Right kidney (tissue), 1 donor: ENCODE measurements around the gene COG3.

Experiments
- DNase-seq: peaks from one replicate; pipeline ENCODE4 v3.0.0-alpha.2; 2016

COG3 gene

GRCh38 chr13:45446181-45446580 is 18.6 kb upstream of the COG3 start:
- DNase-seq = no peak

- DNase-seq = no peak
Measured at GRCh38 chr13:45447050-45447661, 17.6 kb upstream of the COG3 start.

GRCh38 chr13:45448965-45449559 is 15.7 kb upstream of the COG3 start:
- no peak for DNase-seq

DNA sequence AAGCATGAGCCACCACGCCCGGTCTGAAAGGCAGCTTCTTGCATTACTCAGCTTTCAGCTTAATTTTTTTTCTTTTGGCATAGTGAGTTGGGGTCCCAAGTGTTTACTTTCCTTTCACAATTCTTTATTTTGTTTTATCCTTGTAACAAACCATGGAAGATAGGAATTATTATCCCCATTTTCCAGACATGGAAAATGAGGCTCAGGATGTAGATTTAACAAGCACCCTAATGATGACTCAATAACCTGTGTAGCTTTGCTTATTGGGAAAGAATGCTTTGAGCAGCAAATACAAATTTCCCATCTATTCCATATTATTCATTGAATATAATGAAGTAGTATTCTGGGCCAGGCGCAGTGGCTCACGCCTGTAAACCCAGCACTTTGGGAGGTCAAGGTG is 13.5 kb upstream of the COG3 start:
- no peak for DNase-seq

GRCh38 chr13:45454204-45454603 is 10.5 kb upstream of the COG3 start:
- DNase-seq = no peak

GRCh38 chr13:45456196-45456972 is 8.4 kb upstream of the COG3 start:
- no peak for DNase-seq

DNA sequence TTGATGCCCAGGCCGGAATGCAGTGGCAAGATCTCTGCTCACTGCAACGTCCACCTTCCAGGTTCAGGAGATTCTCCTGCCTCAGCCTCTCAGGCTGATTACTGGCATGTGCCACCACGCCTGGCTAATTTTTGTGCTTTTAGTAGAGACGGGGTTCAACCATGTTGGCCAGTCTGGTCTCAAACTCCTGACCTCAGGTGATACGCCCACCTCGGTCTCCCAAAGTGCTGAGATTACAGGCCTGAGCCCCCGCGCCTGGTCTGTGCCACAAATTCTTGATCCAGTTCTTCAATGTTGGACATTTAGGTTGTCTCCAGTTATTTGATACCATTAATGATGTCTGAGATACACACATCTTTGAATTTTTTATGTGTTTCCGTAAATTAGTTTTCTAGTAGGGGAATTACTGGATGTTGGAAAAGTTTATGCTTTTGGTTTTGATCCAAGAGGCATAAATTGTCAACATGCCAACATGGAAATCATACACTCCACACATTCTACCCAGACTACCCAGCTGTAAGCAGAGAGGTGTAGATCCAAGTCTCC is 525 bp upstream of the COG3 start:
- DNase-seq = no peak

DNA sequence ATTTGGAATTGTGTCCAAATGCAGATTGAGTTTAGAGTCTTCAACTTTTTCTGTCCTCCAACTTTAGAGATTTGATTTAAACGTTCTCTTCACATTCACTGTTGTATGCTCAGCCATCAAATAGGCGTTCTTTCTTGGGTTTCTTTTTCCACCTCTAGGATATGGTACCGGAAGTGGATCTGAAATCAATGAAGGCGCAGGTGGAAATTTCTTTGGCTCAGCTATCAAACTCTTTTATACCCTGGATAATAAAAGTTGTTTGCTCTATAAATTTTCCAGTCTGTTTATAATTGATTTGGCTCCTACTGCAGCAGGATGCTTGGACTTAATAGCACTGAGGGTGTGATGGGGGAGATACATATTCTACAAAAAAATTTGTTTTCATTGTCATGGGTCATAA is 1.6 kb downstream of the COG3 start:
- DNase-seq = no peak

GRCh38 chr13:45468635-45469034 is 3.9 kb downstream of the COG3 start:
- DNase-seq = no peak

GRCh38 chr13:45472171-45472705 is 7.5 kb downstream of the COG3 start:
- no peak for DNase-seq

DNA sequence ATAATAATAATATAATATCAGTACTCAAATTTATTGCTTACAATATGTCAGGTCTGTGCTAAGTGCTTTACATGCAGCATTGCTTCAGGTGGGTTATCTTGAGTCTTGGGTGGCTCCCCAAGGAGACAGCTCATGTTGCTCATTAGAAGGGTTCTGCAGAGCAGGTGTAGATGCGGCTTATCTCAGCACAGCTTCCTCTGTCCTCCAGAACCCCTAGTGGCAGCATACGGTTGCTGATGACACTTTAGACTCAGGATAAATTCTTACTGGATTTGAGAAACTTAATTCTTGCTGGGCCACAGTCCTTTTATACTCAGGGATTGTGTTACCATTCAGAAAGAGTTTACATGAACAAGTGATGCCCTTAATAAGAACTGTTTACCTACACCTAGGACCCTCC is 8.9 kb downstream of the COG3 start:
- DNase-seq = no peak

GRCh38 chr13:45474584-45475454 is 10.1 kb downstream of the COG3 start:
- no peak for DNase-seq

DNA sequence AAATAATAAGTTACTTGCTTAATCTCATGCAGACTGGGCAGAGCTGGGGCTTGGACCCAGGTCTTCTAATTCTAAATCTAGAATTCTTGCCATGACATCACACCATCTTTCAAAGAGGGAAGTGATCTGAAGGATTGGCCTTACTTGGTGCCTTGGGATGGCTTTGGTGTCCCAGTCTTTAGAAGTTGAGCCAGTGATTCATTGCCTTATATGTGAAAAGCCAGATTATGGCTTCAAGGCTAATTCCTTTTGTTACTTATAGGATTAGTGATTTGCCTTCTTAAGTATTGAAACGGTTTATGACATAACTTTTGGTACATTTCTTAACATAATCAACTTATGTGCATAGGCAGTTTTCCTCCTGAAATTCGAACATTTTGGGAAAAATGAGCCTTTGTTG is 14.9 kb downstream of the COG3 start:
- DNase-seq = no peak

GRCh38 chr13:45481688-45482087 is 16.9 kb downstream of the COG3 start:
- no peak for DNase-seq

DNA sequence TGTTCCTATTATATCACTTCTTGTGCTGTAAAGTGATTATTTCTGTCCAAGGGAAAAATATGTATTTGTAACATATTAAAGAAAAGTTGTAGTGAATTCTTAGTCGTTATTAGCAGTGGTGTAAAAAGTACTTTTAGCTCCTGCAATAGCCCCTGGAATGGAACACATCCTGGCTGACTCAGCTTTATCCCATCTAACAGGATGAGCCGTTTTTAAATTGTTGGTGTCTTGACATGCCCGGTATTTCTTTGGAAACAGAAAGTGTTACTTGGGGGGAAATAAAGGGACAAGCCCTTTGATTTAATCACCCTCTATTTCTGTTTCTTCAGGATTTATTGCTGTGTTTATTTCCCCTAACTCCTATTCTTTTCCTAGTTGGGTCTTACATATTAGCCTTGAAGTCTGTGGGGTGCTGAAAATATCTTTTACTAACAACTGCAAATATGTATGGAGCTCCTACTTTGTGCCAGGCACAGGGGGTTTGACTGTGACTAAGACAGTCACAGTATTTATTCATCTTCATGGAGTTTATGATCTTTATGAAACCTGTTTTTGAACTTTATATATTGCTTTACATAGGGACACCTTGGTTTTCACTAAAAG is 17.9 kb downstream of the COG3 start:
- no peak for DNase-seq

GRCh38 chr13:45487604-45488003 is 22.9 kb downstream of the COG3 start:
- no peak for DNase-seq

- DNase-seq = no peak
Measured at GRCh38 chr13:45490068-45490467, 25.3 kb downstream of the COG3 start.

DNA sequence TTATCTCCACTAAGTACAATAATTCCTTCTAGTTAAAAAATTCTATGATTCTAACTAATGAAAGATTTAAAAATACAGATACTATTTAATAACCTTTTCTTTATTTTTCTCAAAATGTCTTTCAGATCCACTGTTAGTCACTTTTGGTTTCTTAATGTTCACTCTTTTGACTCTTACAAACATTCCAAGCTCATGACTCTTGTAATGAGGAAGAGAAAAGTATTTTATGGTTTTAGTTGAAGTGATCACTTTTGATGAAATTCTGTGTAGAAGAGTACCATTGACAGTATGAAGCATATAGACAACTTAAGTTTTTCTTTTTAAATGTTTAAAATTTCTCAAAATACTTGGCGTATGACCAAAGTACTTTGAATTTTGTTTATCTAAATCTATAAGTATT is 27.8 kb downstream of the COG3 start:
- no peak for DNase-seq

- DNase-seq = no peak
Measured at GRCh38 chr13:45496942-45497341, 32.2 kb downstream of the COG3 start.

GRCh38 chr13:45500492-45501174 is 35.9 kb downstream of the COG3 start:
- DNase-seq = no peak

DNA sequence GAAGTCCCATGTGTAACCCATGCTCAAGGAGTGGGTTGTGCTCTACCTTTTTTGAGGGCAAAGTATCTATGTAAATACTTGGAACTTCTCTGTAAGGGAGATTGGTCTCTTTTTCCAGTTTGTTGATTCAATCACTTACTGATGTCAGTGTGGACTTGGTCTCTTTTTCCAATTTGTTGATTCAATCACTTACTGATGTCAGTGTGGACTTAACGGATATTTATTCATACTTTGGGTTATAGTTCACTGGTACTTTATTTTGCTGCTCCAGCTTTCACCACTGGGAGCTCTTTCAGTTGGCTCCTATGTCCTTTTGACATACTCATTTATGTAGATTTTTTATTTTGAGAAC is 36.4 kb downstream of the COG3 start:
- no peak for DNase-seq
